OCI-LY7 (cell line): Measurements from ENCODE around the gene PTGS1. TPM values are rescaled to one million over a fixed set of nuclear protein-coding genes. Genes with fewer than 3 reads are reported as not detected.
A peak's percentile ranks its signal among the peaks of the same experiment; 100 is the strongest.

Experiments used
- BruUV-seq: library from RNA; stranded (reverse); fragments of 400-500 nt; replicated peaks from 2 replicates; lab custom pipeline; 2021; lab: Mats Ljungman, UMichigan
- CTCF ChIA-PET: fragments of 300-600 bp; sonication (Branson Sonifier 250); formaldehyde crosslinking; loops from one replicate; lab custom pipeline; 2022; ENCODE audit warnings: antibody characterized with exemption; ENCODE audit not compliant: unreplicated experiment; lab: Charles Lee
- POLR2A ChIA-PET: fragments of 300-600 bp; sonication (Branson Sonifier 250); formaldehyde crosslinking; loops from one replicate; lab custom pipeline; 2022; ENCODE audit warnings: antibody characterized with exemption; lab: Charles Lee
- DNase-seq: peaks from one replicate; pipeline ENCODE4 v3.0.0-alpha.2; 2015; ENCODE audit warnings: low spot score
- H2AFZ ChIP-seq: fragments of 200-600 bp; sonication (generic), shearing (Covaris generic); 2 replicates; pipeline ENCODE4 v1.6.1; 2014; ENCODE audit warnings: mild to moderate bottlenecking, antibody characterized with exemption, low read length, moderate library complexity
- H3K27ac ChIP-seq: fragments of 200-600 bp; sonication (generic); 2 replicates; pipeline ENCODE4 v1.5.1; 2014; ENCODE audit warnings: mixed run types, low read depth, mild to moderate bottlenecking, moderate library complexity, low read length, inconsistent platforms; ENCODE audit not compliant: poor library complexity, severe bottlenecking
- H3K36me3 ChIP-seq: fragments of 200-600 bp; sonication (generic); 2 replicates; pipeline ENCODE4 v1.6.1; 2014; ENCODE audit warnings: mild to moderate bottlenecking, antibody characterized with exemption, low read length, moderate library complexity, mixed read lengths; ENCODE audit not compliant: insufficient read depth
- H3K4me1 ChIP-seq: fragments of 200-600 bp; sonication (generic); 2 replicates; pipeline ENCODE4 v1.5.1; 2014; ENCODE audit warnings: mild to moderate bottlenecking, low read length; ENCODE audit not compliant: insufficient read depth, poor library complexity, severe bottlenecking
- H3K4me2 ChIP-seq: fragments of 200-600 bp; sonication (generic); 2 replicates; pipeline ENCODE4 v1.6.1; 2014; ENCODE audit warnings: mild to moderate bottlenecking, low read length
- H3K4me3 ChIP-seq: fragments of 200-600 bp; sonication (generic); 2 replicates; pipeline ENCODE4 v1.5.1; 2014; ENCODE audit warnings: mild to moderate bottlenecking, low read depth, low read length; ENCODE audit not compliant: poor library complexity, severe bottlenecking
- H3K79me2 ChIP-seq: fragments of 200-600 bp; sonication (generic); 2 replicates; pipeline ENCODE4 v1.6.1; 2016; ENCODE audit warnings: low read depth, mild to moderate bottlenecking, low read length, moderate library complexity, mixed read lengths; ENCODE audit not compliant: insufficient read depth
- H3K9me2 ChIP-seq: fragments of 200-600 bp; sonication (generic); 2 replicates; pipeline ENCODE4 v1.6.1; 2016; ENCODE audit warnings: mild to moderate bottlenecking, low read length, mixed read lengths; ENCODE audit not compliant: insufficient read depth
- H3K9me3 ChIP-seq: fragments of 200-600 bp; sonication (generic); 2 replicates; pipeline ENCODE4 v1.6.1; 2014; ENCODE audit warnings: mild to moderate bottlenecking, mixed run types, low read length, mixed read lengths
- H4K20me1 ChIP-seq: fragments of 200-600 bp; sonication (generic); 2 replicates; pipeline ENCODE4 v1.6.1; 2014; ENCODE audit warnings: mild to moderate bottlenecking, antibody characterized with exemption, low read length, moderate library complexity, mixed read lengths; ENCODE audit not compliant: insufficient read depth
- CTCF ChIP-seq: fragments of 200-600 bp; sonication (generic); conservative IDR thresholded peaks from 2 replicates; pipeline ENCODE4 v1.5.1; 2014; ENCODE audit warnings: mild to moderate bottlenecking, antibody characterized with exemption, low read length, moderate library complexity, mixed read lengths
- EZH2phosphoT487 ChIP-seq: fragments of 200-600 bp; sonication (generic); IDR thresholded peaks from 2 replicates; pipeline ENCODE4 v1.6.1; 2018; ENCODE audit warnings: low read depth, borderline replicate concordance, mild to moderate bottlenecking, mixed run types, antibody characterized with exemption, low read length, moderate library complexity, mixed read lengths
- intact Hi-C: fragments of 100-400 bp; cut with micrococcal nuclease; formaldehyde crosslinking; loops from one replicate; pipeline ENCODE4 v1.10.0; 2022; ENCODE audit not compliant: unreplicated experiment
- total RNA-seq, 2 experiments: library from RNA; depleted of rRNA in 1 of 2; stranded (reverse); fragments of >200 nt in 1 of 2; shearing (Covaris generic) in 1 of 2; gene quantifications; 2 replicates each; pipeline ENCODE4 v1.2.3, GENCODE V29; 2014 to 2022

The PTGS1 gene
- total RNA-seq, 2 experiments from 2014 or later, result 0.79 to 2.2 TPM

- ChIA-PET CTCF (interaction anchor here (0.6 kb wide), 1 partner anchor 16 kb away, joined by 5 read pairs; the partner anchor contains the start of gene PTGS1), POLR2A (interaction anchor here (0.7 kb wide), 1 partner anchor 359 kb away, joined by 3 read pairs; no protein-coding TSS in a partner anchor)
- intact Hi-C loops, result loop anchor here (10.0 kb wide), 1 partner anchor 428 kb away; no protein-coding TSS in a partner anchor
- Histone ChIP-seq H3K79me2 (no peaks in the 10 kb centered on the region), H3K27ac (no peak overlapping the region), H3K9me3 (no peaks in the 10 kb centered on the region), H2AFZ (no peak overlapping the region), H3K4me3 (no peak overlapping the region), H3K4me2 (no peak overlapping the region), H3K4me1 (peaks cover 23% of the 10 kb centered on the region), H3K9me2 (no peaks in the 10 kb centered on the region), H3K36me3 (no peaks in the 10 kb centered on the region), H4K20me1 (no peaks in the 10 kb centered on the region)
- no TSS peak for BruUV-seq
- TF ChIP-seq CTCF (no peak), EZH2phosphoT487 (no peak)
- no peak for DNase-seq
These were observed 15.6 kb downstream of the PTGS1 start for GRCh38 chr9:122386311-122386872.

- ChIA-PET CTCF (interaction anchor here (0.6 kb wide), 1 partner anchor 1924 kb away, joined by 3 read pairs; no protein-coding TSS in a partner anchor), POLR2A (interaction anchor here (1.7 kb wide), 1 partner anchor 8 kb away, joined by 3 read pairs; no protein-coding TSS in a partner anchor)
- Histone ChIP-seq H2AFZ (no peak overlapping the region), H3K27ac (no peak overlapping the region), H3K36me3 (no peaks in the 10 kb centered on the region), H3K4me2 (no peak overlapping the region), H3K4me3 (no peak overlapping the region), H3K9me3 (no peaks in the 10 kb centered on the region), H3K79me2 (no peaks in the 10 kb centered on the region), H3K9me2 (no peaks in the 10 kb centered on the region), H4K20me1 (no peaks in the 10 kb centered on the region), H3K4me1 (peaks cover 23% of the 10 kb centered on the region)
- BruUV-seq, result no TSS peak
- intact Hi-C loops, result loop anchor here (10.0 kb wide), 1 partner anchor 427 kb away; no protein-coding TSS in a partner anchor
- DNase-seq, result no peak
- TF ChIP-seq EZH2phosphoT487 (no peak), CTCF (no peak)
These were observed 16.7 kb downstream of the PTGS1 start for GRCh38 chr9:122387536-122387935.

- ChIA-PET POLR2A (interaction anchor here (0.6 to 1.7 kb wide), 6 partner anchors 9 to 1369 kb away, joined by 3 to 9 read pairs (median 4); no protein-coding TSS in a partner anchor), CTCF (no interaction called here)
- Histone ChIP-seq H3K79me2 (no peaks in the 10 kb centered on the region), H3K4me3 (no peak overlapping the region), H4K20me1 (no peaks in the 10 kb centered on the region), H3K36me3 (no peaks in the 10 kb centered on the region), H3K27ac (peak overlapping the region; percentile 62), H3K9me2 (no peaks in the 10 kb centered on the region), H3K4me1 (peaks cover 23% of the 10 kb centered on the region), H2AFZ (peak overlapping the region; percentile 73), H3K4me2 (peak overlapping the region; percentile 81), H3K9me3 (no peaks in the 10 kb centered on the region)
- TF ChIP-seq EZH2phosphoT487, result no peak
- DNase-seq, result no peak
- BruUV-seq, result no TSS peak
- intact Hi-C loops, result loop anchor here (10.0 kb wide), 1 partner anchor 426 kb away; no protein-coding TSS in a partner anchor
These were observed 18.4 kb downstream of the PTGS1 start for GRCh38 chr9:122389195-122389594.
